GM23248 (cell line): ENCODE measurements around the gene MYCBP2. TPM values are rescaled to one million over a fixed set of nuclear protein-coding genes. Genes with fewer than 3 reads are reported as not detected.

Experiments used
- DNase-seq: peaks from one replicate; pipeline ENCODE4 v3.0.0-alpha.2; 2015
- H2AFZ ChIP-seq: fragments of 200-600 bp; sonication (generic); 2 replicates; pipeline ENCODE4 v1.6.1; 2016; ENCODE audit warnings: antibody characterized with exemption
- H3F3A ChIP-seq: fragments of 200-600 bp; sonication (generic); 2 replicates; pipeline ENCODE4 v1.6.1; 2016; ENCODE audit warnings: mild to moderate bottlenecking, antibody characterized with exemption, mixed run types; ENCODE audit not compliant: insufficient read depth
- H3K27ac ChIP-seq: fragments of 200-600 bp; sonication (generic); 2 replicates; pipeline ENCODE4 v1.5.1; 2016; ENCODE audit warnings: mild to moderate bottlenecking
- H3K27me3 ChIP-seq: fragments of 200-600 bp; sonication (generic); replicated peaks from 2 replicates; pipeline ENCODE4 v1.6.1; 2016; ENCODE audit warnings: mild to moderate bottlenecking; ENCODE audit not compliant: insufficient read depth
- H3K36me3 ChIP-seq: fragments of 200-600 bp; sonication (generic); 2 replicates; pipeline ENCODE4 v1.6.1; 2016; ENCODE audit warnings: low read depth, mild to moderate bottlenecking
- H3K4me1 ChIP-seq: fragments of 200-600 bp; sonication (generic); 2 replicates; pipeline ENCODE4 v1.6.1; 2016; ENCODE audit warnings: mild to moderate bottlenecking; ENCODE audit not compliant: insufficient read depth
- H3K4me2 ChIP-seq: fragments of 200-600 bp; sonication (generic); one replicate; pipeline ENCODE4 v1.6.1; 2016; ENCODE audit warnings: mild to moderate bottlenecking; ENCODE audit not compliant: unreplicated experiment
- H3K4me3 ChIP-seq: fragments of 200-600 bp; sonication (generic); 2 replicates; pipeline ENCODE4 v1.5.1; 2016; ENCODE audit warnings: mild to moderate bottlenecking
- H3K79me2 ChIP-seq: fragments of 200-600 bp; sonication (generic); 2 replicates; pipeline ENCODE4 v1.6.1; 2016; ENCODE audit warnings: mild to moderate bottlenecking; ENCODE audit not compliant: insufficient read depth
- H3K9ac ChIP-seq: fragments of 200-600 bp; sonication (generic); 2 replicates; pipeline ENCODE4 v1.6.1; 2016; ENCODE audit warnings: mild to moderate bottlenecking
- H3K9me2 ChIP-seq: fragments of 200-600 bp; sonication (generic); 2 replicates; pipeline ENCODE4 v1.6.1; 2016; ENCODE audit warnings: mixed run types, mild to moderate bottlenecking, moderate library complexity; ENCODE audit not compliant: insufficient read depth
- H3K9me3 ChIP-seq: fragments of 200-600 bp; sonication (generic); one replicate; pipeline ENCODE4 v1.6.1; 2017; ENCODE audit warnings: low read depth
- H4K20me1 ChIP-seq: fragments of 200-600 bp; sonication (generic); 2 replicates; pipeline ENCODE4 v1.6.0; 2016; ENCODE audit not compliant: insufficient read depth
- EZH2 ChIP-seq: fragments of 200-600 bp; sonication (generic); IDR thresholded peaks from 2 replicates; pipeline ENCODE4 v1.6.1; 2018; ENCODE audit warnings: antibody characterized with exemption, mild to moderate bottlenecking; ENCODE audit not compliant: insufficient read depth, poor library complexity, severe bottlenecking
- EZH2phosphoT487 ChIP-seq: fragments of 200-600 bp; sonication (generic); IDR thresholded peaks from 2 replicates; pipeline ENCODE4 v1.6.1; 2018; ENCODE audit warnings: antibody characterized with exemption, moderate library complexity, mild to moderate bottlenecking, low read depth; ENCODE audit not compliant: insufficient read depth
- WGBS, 2 experiments: methylation state at CpG; one replicate each; pipeline ENCODE4 v1.1.6; 2015 to 2017; ENCODE audit warnings: low lambda C conversion rate in 2 of 2, low coverage in 1 of 2; ENCODE audit errors: missing lambda C conversion rate in 2 of 2; 5-methylcytosine and 5-hydroxymethylcytosine counted together
- in situ Hi-C: fragments of 300-500 bp; cut with MboI; formaldehyde crosslinking; loops from 2 replicates; pipeline ENCODE4 v1.15.0; 2020
- polyA plus RNA-seq: library from polyadenylated mRNA; unstranded; fragments of >200 nt; fragmentation: Nextera tagmentation; extraction: Ambion mirVana; gene quantifications from 2 replicates; pipeline ENCODE4 v1.2.1, GENCODE V29; 2016
- total RNA-seq: library from RNA; depleted of rRNA; stranded (reverse); fragments of >200 nt; shearing (Covaris generic); gene quantifications from 2 replicates; pipeline ENCODE4 v1.2.3, GENCODE V29; 2014

MYCBP2 gene
- total and polyA plus RNA-seq, 2 experiments from 2014 or later: 27.4 to 61.8 TPM

- Histone ChIP-seq H3K27ac (peak within 1 kb of the TSS; percentile 95), H3K27me3 (no peaks in the 10 kb centered on the region), H3K79me2 (peaks cover 54% of the 10 kb centered on the region), H3K36me3 (no peaks in the 10 kb centered on the region), H3K4me3 (peak within 1 kb of the TSS; percentile 93), H3F3A (peaks cover 29% of the 10 kb centered on the region), H3K9me2 (no peaks in the 10 kb centered on the region), H3K9me3 (no peaks in the 10 kb centered on the region), H2AFZ (peak within 1 kb of the TSS; percentile 92), H3K4me1 (peaks cover 39% of the 10 kb centered on the region), H4K20me1 (peaks cover 20% of the 10 kb centered on the region; the same call in 1 of the 2 replicates), H3K4me2 (peak within 1 kb of the TSS; percentile 100), H3K9ac (peak within 1 kb of the TSS; percentile 99)
- TF ChIP-seq EZH2: no peak
- TF ChIP-seq EZH2phosphoT487: no peak
- peak; percentile 94 for DNase-seq
- WGBS, 2 experiments: 1% methylated on average over 49 to 60 of the region's 74 CpGs
- in situ Hi-C loops: no loop called here
Observed at GRCh38 chr13:77026861-77027621, 299.9 kb downstream of the MYCBP2 start, which contains the start of gene FBXL3. Gene FBXL3, minus strand, starts transcription at chr13:77027159. Its CDS starts 5,299 bp downstream, at chr13:77021860.

DNA sequence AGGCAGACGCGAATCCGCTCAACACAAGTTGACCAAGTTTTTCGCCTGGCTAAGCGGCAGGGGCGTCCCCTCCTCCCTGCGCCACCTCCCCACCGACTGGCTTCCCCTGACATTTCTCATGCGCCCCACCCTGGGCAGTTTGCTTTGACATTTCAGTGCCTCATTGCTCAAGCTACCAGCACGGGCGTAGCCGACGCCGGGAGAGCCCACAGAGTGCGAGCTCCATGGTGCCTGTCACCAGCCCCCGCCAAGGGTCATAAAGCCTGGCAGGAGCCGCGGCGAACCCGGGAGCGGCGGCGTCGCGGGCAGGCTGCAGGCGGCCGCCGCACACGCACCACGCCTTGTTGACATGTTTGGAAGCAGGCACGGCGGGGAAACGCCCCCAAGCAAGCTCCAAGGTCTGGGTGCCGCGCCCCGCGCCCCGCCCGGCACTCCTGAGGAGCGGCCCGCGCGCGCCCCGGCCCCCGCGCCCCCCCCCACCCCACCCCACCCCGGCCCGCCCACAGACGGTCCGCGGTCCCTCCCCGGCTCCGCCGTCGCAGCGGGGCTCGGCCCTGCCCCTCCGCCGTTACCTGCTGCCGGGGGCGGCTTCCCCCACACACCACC is 300.5 kb downstream of the MYCBP2 start:
- WGBS, 2 experiments: 0 to 1% methylated on average over 33 to 39 of the region's 62 CpGs
- Histone ChIP-seq H3K9me3 (no peaks in the 10 kb centered on the region), H3K4me1 (peaks cover 46% of the 10 kb centered on the region), H3K4me3 (peak overlapping the region; percentile 93), H3F3A (peaks cover 36% of the 10 kb centered on the region), H3K9me2 (no peaks in the 10 kb centered on the region), H3K36me3 (peaks cover 5% of the 10 kb centered on the region; the same call in 1 of the 2 replicates), H3K27ac (peak overlapping the region; percentile 95), H2AFZ (peak overlapping the region; percentile 89), H3K9ac (peak overlapping the region; percentile 99), H3K4me2 (peak overlapping the region; percentile 100), H4K20me1 (peaks cover 27% of the 10 kb centered on the region; the same call in 1 of the 2 replicates), H3K27me3 (no peaks in the 10 kb centered on the region), H3K79me2 (peaks cover 60% of the 10 kb centered on the region)
- peak; percentile 86 for DNase-seq
- in situ Hi-C loops: no loop called here
- TF ChIP-seq EZH2 (no peak), EZH2phosphoT487 (no peak)

DNA sequence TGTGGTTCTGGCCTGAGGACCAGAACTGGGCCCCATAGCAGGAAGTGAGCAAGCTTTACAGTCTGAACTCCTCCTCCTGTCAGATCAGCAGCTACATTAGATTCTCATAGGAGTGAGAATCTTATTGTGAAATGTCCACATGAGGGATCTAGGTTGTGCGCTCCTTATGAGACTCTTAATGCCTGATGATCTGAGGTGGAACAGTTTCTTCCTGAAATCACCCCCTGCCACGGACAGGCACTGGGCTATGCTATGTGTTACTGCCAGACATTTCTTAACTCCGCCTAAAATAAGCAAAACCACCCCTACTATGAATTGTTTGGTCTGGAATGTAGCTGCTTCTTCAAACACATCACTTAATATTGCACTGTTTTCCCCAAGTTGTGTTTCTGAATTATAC is 304.6 kb downstream of the MYCBP2 start:
- no peak for TF ChIP-seq EZH2
- no peak for TF ChIP-seq EZH2phosphoT487
- H3K9me3 ChIP-seq: no peaks in the 10 kb centered on the region
- H3K36me3 ChIP-seq: peaks cover 28% of the 10 kb centered on the region
- WGBS, 2 experiments: 20 to 25% methylated on average over 3 of the region's 3 CpGs
- DNase-seq: peak; percentile 63
- in situ Hi-C loops: no loop called here
- H3K4me3 ChIP-seq: peak overlapping the region; percentile 49
- H3K9me2 ChIP-seq: no peaks in the 10 kb centered on the region
- H3K79me2 ChIP-seq: peaks cover 93% of the 10 kb centered on the region
- H3K27me3 ChIP-seq: no peaks in the 10 kb centered on the region
- peaks cover 59% of the 10 kb centered on the region for H3K4me1 ChIP-seq
- peaks cover 27% of the 10 kb centered on the region for H3F3A ChIP-seq
- no peak overlapping the region for H2AFZ ChIP-seq
- peak overlapping the region; percentile 100 for H3K4me2 ChIP-seq
- H3K9ac ChIP-seq: peak overlapping the region; percentile 3; the same call in 1 of the 2 replicates
- peaks cover 27% of the 10 kb centered on the region; the same call in 1 of the 2 replicates for H4K20me1 ChIP-seq
- peak overlapping the region; percentile 42 for H3K27ac ChIP-seq

DNA sequence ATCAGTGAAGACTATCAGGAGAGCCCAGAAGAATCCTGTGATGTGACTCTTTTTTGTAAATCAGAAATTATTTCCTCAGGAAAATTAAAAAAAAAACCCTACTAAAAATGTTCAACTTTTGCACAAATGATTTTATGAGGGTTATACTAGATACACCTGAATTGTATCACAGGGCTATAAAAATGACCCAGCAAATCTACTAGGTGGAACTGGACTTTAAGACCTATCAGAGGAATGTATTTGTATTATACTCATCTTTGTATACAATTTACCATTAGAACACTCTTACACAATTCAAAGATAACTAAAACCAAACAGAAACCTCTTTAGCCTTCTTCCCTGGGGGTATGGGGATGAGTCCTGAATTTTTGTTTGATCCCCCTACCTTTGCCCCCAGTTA is 307.1 kb downstream of the MYCBP2 start:
- no peak overlapping the region for H3K27ac ChIP-seq
- no peak for DNase-seq
- H3K36me3 ChIP-seq: peaks cover 53% of the 10 kb centered on the region
- in situ Hi-C loops: no loop called here
- H3F3A ChIP-seq: peaks cover 26% of the 10 kb centered on the region
- no peak overlapping the region for H3K4me3 ChIP-seq
- H3K4me1 ChIP-seq: peaks cover 56% of the 10 kb centered on the region
- no peak overlapping the region for H3K4me2 ChIP-seq
- H3K79me2 ChIP-seq: peaks cover 100% of the 10 kb centered on the region
- H3K27me3 ChIP-seq: no peaks in the 10 kb centered on the region
- H2AFZ ChIP-seq: no peak overlapping the region
- H4K20me1 ChIP-seq: peaks cover 27% of the 10 kb centered on the region; the same call in 1 of the 2 replicates
- H3K9ac ChIP-seq: no peak overlapping the region
- H3K9me3 ChIP-seq: no peaks in the 10 kb centered on the region
- H3K9me2 ChIP-seq: no peaks in the 10 kb centered on the region
- TF ChIP-seq EZH2 (no peak), EZH2phosphoT487 (no peak)
